Measurements from ENCODE around the gene TMEM87A. TPM values are rescaled to one million over a fixed set of nuclear protein-coding genes. Genes with fewer than 3 reads are reported as not detected.

TMEM87A gene
- total and polyA plus RNA-seq, 2 of the 8 experiments (the other 6 are each of a cell fraction or from before 2014, with no cell fraction given), result 15.2 to 33.1 TPM

DNA sequence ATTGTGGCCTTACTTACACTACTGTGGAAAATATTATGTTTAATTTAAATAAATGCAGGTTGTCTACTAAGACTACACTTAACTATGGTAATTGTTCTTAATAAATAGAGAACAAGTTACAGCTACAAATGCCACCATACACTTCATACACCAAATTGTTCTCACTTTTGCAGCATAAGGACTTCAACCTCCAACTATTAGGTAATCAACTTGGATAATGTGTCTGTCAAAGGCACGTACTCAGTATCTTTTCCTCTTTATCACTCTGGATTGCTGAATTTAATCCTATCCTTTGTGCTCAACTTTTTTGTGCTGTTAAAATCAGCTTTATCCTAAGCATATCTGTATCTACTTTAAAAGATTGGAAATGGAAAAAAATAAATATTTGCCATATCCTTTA lies 41.6 kb upstream of the TMEM87A start (continued):
- TF ChIP-seq CREB1 (IDR thresholded peaks at IDR 0.05) (no peak), GTF2F1 (IDR thresholded peaks at IDR 0.05; ENCODE audit: borderline replicate concordance, low read depth, low read length) (no peak), POLR2AphosphoS5 (IDR thresholded peaks at IDR 0.05; ENCODE audit: low read depth, low read length) (no peak), KDM5A (IDR thresholded peaks at IDR 0.05; ENCODE audit: low read length) (no peak), CBX5 (IDR thresholded peaks at IDR 0.05; ENCODE audit: low read depth, low read length) (no peak), HDAC2 (IDR thresholded peaks at IDR 0.05; ENCODE audit: borderline replicate concordance in 1 of 2, low read depth in 2 of 2, low read length in 2 of 2) (no peak), SAP30 (IDR thresholded peaks at IDR 0.05; ENCODE audit: insufficient read depth, insufficient replicate concordance, low read length) (no peak)
